HAP-1 (cell line): ENCODE data around the gene RASGRF1.
A peak's percentile ranks its signal among the peaks of the same experiment; 100 is the strongest.

Source experiments
- DNase-seq, 2 experiments: peaks; one replicate each; pipeline ENCODE4 v3.0.0-alpha.2; 2016 to 2020; ENCODE audit warnings: low spot score in 2 of 2
- H3K27me3 ChIP-seq: fragments of 250-450 bp; sonication (Bioruptor Pico); 2 replicates; pipeline ENCODE4 v1.5.1; 2020; ENCODE audit warnings: low read depth, mild to moderate bottlenecking, moderate library complexity
- H3K36me3 ChIP-seq: fragments of 250-450 bp; sonication (Bioruptor Pico); replicated peaks from 2 replicates; pipeline ENCODE4 v1.5.1; 2020; ENCODE audit warnings: mild to moderate bottlenecking
- H3K4me1 ChIP-seq: fragments of 250-450 bp; sonication (Bioruptor Pico); 2 replicates; pipeline ENCODE4 v1.5.1; 2020; ENCODE audit warnings: mild to moderate bottlenecking
- H3K4me3 ChIP-seq: fragments of 250-450 bp; sonication (Bioruptor Pico); 2 replicates; pipeline ENCODE4 v1.5.1; 2020; ENCODE audit warnings: mild to moderate bottlenecking, moderate library complexity
- H3K9me3 ChIP-seq: fragments of 250-450 bp; sonication (Bioruptor Pico); 2 replicates; pipeline ENCODE4 v1.5.1; 2020; ENCODE audit warnings: mild to moderate bottlenecking, moderate library complexity
- in situ Hi-C: fragments of 300-500 bp; cut with MboI; formaldehyde crosslinking; loops from 3 replicates; pipeline ENCODE4 v1.14.3; 2020; ENCODE audit warnings: low sequenced_read_pairs, inconsistent platforms, mixed read lengths

The RASGRF1 gene

GRCh38 chr15:79089890-79090486, 592 bp downstream of the RASGRF1 start:
- H3K9me3 ChIP-seq = no peaks in the 10 kb centered on the region
- H3K27me3 ChIP-seq = peaks cover 65% of the 10 kb centered on the region
- no peak overlapping the region for H3K4me3 ChIP-seq
- DNase-seq = peak in 1 of 2 experiments; percentile 5
- in situ Hi-C loops = no loop called here
- H3K4me1 ChIP-seq = no peaks in the 10 kb centered on the region
- H3K36me3 ChIP-seq = no peaks in the 10 kb centered on the region

DNA sequence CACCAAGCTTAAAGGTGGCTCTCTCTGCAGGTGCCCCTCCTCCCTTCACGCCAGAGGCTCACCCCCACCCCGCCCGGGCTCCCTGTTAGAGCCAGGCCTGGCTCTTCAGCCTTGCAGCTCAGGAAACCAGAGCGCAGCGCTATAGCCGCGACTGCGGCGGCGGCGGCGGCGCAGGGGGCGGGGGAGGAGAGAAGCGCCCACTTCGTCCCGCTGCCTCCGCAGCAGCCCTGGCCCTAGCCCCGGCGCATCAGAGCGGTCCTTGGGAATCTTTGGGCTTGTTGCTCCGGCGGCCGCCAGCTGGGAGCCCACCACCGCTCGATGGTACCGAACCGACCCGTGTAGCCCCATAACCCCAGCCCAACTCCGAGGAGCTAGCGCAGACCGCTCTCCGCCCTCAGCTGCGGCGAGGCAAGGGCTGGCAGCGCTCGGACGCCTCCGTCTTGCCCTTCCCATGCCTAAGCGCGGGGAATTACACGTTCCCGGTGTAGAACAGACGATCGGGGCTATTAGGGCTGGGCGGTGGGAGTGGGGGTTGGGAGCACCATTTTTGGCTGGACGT, 1.2 kb downstream of the RASGRF1 start:
- in situ Hi-C loops = no loop called here
- DNase-seq = peak in 1 of 2 experiments; percentile 8
- H3K4me3 ChIP-seq = no peak overlapping the region
- no peaks in the 10 kb centered on the region for H3K36me3 ChIP-seq
- no peaks in the 10 kb centered on the region for H3K4me1 ChIP-seq
- peaks cover 71% of the 10 kb centered on the region for H3K27me3 ChIP-seq
- no peaks in the 10 kb centered on the region for H3K9me3 ChIP-seq

DNA sequence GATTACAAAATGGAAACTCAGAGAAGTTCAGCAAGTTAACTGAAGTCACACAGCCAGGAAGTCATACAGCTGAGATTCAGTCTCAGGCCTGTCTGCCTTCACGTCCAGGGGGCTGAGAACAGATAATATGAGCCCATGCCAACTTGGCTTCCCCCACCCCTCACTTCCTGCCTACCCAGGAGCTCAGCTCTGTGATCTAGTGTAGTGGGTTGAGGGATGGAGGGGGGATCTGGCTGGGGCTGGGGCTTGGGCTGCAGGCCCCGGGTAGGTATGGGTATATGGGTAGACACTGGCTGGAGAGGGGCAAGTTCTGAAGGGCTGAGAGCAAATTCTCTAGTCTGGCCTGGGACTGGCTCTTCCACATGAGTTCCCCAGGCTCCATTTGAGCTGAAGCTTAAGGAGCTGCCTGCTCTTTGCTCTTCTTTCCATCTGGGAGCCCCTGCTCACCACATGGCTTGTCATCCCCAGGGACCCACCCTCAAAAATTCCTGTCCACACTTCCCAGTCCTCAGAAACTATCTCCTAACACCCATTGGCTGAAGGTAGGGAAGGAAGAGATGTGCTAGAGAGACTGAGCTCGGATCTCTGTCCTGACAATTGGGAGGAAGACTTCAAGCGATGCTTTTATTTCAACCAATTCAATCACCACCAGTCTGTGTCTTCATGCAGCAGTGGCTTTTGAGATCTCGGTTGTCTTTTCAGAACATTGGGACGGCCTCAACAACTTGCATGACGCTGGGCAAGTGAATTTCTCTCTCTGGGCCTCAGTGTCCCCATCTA, 2.0 kb downstream of the RASGRF1 start:
- peaks cover 76% of the 10 kb centered on the region for H3K27me3 ChIP-seq
- H3K4me1 ChIP-seq = no peaks in the 10 kb centered on the region
- in situ Hi-C loops = no loop called here
- no peak overlapping the region for H3K4me3 ChIP-seq
- DNase-seq = peak in 1 of 2 experiments; percentile 5
- no peaks in the 10 kb centered on the region for H3K9me3 ChIP-seq
- no peaks in the 10 kb centered on the region for H3K36me3 ChIP-seq

DNA sequence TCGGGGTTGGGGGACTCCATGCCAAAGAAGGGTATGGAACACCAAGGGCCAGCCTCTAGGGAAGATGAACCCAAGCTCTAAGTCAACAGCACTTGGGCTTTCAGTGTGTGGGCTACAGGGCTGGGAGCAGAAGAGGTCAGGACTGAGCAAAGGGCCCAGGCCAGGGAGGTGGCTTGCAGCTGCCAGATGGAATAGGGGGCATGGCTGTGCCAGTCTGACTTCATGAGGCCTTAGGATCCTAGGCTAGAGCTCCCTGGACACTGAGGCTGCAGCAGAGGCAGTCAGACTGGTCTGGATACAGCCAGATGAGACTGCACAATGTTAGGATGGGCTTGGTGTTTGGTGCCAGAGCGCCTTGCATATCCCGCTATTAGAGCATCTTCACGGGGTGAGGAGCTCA, 3.8 kb downstream of the RASGRF1 start:
- Histone ChIP-seq H3K27me3 (peaks cover 72% of the 10 kb centered on the region), H3K4me1 (no peaks in the 10 kb centered on the region), H3K4me3 (no peak overlapping the region), H3K36me3 (no peaks in the 10 kb centered on the region), H3K9me3 (no peaks in the 10 kb centered on the region)
- DNase-seq = peak in 1 of 2 experiments; percentile 7
- in situ Hi-C loops = no loop called here

DNA sequence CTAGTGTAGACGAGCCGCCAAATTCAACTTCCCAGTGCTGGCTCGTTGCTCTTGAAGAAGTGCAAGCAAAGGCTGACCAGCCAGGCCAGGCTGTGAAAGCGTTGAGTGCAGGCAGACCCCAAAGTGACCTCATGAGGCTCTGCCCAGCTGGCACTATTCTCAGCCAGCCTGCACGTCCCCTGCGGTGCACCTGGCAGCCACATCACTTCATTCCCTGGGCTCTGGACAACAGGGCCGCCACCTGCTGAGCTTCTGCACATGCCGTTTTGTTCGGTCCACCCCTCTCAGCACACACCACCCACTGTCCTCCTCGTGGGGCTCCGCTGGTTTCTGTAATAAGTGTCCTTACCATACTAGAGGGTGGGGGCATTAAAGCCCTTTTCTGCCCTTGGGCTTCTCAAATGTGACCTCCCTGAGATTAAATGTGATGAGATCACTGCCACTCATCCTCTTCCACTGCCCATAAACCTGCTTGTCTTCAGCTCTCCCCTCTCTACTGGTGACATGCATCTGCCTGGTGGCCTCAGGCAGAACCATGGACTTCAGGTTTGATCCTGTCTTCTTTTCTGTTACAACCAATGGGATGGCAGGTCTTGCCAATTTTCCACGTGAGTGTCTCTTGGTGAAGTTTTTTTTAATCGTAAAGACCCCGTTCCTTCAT, 6.1 kb downstream of the RASGRF1 start:
- no peak overlapping the region for H3K4me3 ChIP-seq
- H3K27me3 ChIP-seq = peaks cover 53% of the 10 kb centered on the region
- no peaks in the 10 kb centered on the region for H3K4me1 ChIP-seq
- no peaks in the 10 kb centered on the region for H3K9me3 ChIP-seq
- DNase-seq = no peak
- in situ Hi-C loops = no loop called here
- no peaks in the 10 kb centered on the region for H3K36me3 ChIP-seq

DNA sequence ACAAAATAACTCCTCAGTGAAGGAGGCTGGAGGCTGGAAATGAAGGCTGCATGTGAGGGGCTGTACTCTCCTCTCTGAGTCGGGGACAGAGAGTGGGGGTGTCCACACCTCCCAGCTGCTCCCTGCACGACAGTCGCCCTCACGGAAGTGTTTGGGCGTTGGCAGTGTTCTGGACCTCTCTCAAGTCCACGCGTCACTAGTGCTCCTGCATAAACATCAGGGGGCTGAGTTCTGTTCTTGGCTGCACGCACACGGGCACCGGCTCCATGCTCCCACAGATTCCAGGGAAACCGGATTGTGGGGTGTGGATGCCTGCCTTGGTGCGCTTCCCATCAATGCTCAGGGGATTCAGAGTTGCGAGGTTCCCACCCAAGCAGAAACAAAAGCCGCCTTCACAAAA, 7.4 kb downstream of the RASGRF1 start:
- Histone ChIP-seq H3K27me3 (peaks cover 40% of the 10 kb centered on the region), H3K4me1 (no peaks in the 10 kb centered on the region), H3K9me3 (no peaks in the 10 kb centered on the region), H3K36me3 (no peaks in the 10 kb centered on the region), H3K4me3 (no peak overlapping the region)
- no peak for DNase-seq
- in situ Hi-C loops = no loop called here

DNA sequence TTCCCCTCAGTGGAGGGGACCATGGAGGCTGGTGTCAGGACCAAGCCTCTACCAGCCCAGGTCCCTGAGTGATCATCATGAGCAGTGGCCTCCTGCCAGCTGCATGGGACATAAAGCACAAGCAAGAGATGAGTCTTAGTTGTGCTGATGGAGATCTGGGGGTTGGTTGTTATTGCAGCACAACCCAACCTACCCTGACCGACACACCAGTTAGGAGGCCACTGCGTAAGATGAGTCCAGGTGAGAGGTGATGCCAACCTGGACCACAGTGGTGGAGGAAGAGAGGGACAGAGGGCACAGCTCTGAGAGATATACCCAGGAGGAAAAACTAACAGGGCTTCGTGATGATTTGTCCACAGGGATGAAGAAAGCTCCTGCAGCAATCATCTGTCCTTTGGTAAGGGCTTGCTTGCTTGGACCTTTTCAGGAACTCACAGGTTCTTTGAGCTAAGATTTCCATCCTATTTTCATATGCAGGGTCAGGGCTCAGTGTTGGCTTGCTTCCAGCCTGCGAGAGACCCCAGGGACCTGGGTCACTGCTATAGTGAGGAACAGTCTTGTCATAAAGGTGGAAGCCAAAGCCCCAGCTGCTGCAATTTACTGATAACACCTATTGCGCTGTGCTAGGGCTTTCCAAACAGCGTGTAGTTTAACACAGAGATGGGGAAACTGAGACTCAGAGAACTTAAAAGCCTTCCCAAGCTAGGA, 8.1 kb downstream of the RASGRF1 start:
- H3K36me3 ChIP-seq = no peaks in the 10 kb centered on the region
- in situ Hi-C loops = no loop called here
- H3K9me3 ChIP-seq = no peaks in the 10 kb centered on the region
- no peak for DNase-seq
- H3K27me3 ChIP-seq = peaks cover 34% of the 10 kb centered on the region
- no peak overlapping the region for H3K4me3 ChIP-seq
- no peaks in the 10 kb centered on the region for H3K4me1 ChIP-seq

DNA sequence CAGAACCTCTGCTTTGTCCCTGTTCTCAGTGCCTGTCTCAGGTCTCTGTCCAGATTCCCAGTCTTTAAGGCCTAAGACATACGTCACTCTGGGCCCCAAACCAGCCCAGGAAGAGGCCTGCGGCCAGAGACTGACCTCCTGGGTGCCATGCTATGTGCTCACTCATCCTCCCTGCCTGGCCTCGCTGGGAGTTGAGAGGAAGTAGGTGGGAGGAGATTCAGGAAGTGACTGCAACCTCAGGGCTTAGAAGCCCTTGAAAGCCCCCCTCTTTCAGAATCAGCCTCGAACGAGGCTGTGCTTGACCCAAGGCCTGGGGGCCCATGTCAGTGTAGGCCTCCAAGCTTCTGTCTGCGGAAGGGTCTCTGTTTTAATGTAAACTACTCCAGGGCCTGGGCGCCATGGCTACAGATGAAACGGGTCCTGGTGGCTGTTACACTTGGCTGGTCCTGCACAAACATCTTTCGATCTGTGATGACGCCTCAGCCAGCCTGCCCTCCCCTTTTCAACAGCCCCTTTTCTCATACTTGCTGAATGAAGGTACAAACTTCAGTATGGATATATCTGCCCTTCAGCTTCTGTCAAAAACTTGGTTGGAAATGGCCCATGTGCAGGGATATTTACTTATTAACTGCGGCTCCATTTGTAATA, 11.7 kb downstream of the RASGRF1 start:
- H3K27me3 ChIP-seq = peaks cover 5% of the 10 kb centered on the region
- H3K9me3 ChIP-seq = no peaks in the 10 kb centered on the region
- DNase-seq = no peak
- no peak overlapping the region for H3K4me3 ChIP-seq
- H3K36me3 ChIP-seq = no peaks in the 10 kb centered on the region
- no peaks in the 10 kb centered on the region for H3K4me1 ChIP-seq
- in situ Hi-C loops = no loop called here

DNA sequence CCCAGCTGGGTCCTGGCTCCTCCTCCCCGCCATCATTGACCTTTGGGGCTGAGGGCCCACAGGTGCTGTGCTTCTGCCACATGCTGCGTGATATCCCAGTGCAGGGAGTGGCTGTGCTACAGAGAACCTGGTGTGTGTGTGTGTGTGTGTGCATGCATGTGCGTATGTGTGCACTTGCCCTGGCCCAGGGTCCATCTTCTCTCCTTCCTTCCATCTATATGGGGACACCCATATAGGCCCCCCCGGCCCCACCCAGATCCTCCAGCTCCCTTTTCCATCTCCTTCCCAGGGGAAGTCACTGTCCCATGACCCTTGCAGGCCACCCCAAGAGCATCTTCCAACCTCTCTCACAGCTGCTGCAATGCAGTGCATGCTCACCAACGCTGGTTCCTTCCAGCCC, 12.6 kb downstream of the RASGRF1 start:
- in situ Hi-C loops = no loop called here
- peaks cover 2% of the 10 kb centered on the region for H3K27me3 ChIP-seq
- no peaks in the 10 kb centered on the region for H3K36me3 ChIP-seq
- no peak overlapping the region for H3K4me3 ChIP-seq
- H3K9me3 ChIP-seq = no peaks in the 10 kb centered on the region
- DNase-seq = no peak
- H3K4me1 ChIP-seq = no peaks in the 10 kb centered on the region

DNA sequence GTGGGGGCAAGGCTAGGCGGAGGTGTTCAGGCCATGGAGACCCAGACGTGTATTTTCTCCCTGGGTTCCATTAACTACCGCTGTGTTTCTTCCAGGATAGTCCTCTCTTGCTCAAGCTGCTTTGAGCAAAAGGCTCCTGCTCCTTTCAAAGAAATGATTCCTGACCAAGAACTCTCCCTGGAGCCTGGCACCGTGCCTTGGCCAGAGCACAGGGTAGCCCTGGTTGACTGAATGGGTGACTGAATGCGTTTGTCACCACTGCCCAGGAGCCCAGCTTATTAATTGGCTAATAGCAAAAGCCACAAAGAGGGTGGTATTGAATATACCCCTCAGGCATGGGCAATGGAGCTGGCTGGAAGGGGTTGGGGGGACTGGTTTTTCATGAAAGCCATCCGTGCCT, 13.9 kb downstream of the RASGRF1 start:
- Histone ChIP-seq H3K27me3 (peaks cover 2% of the 10 kb centered on the region), H3K4me1 (no peaks in the 10 kb centered on the region), H3K36me3 (no peaks in the 10 kb centered on the region), H3K9me3 (no peaks in the 10 kb centered on the region), H3K4me3 (no peak overlapping the region)
- no peak for DNase-seq
- in situ Hi-C loops = no loop called here

DNA sequence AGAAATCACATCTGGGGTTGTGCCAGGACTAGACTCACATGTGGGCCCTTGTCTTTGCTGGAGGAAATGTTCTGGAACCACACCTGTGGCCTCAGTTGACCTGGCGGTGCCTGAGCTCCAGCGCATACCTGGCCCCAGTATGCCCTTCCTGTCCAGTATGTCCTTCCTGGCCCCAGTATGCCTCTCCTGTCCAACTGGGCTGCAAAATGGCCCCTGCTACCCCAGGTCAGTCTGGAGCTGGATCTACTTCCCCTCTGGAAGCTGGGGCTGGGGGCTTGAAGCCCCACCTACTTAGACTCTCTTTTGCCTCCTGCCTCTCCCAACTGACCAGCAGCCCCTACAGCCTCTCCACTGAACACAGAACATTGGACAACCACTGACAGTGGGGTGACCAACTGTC, 15.3 kb downstream of the RASGRF1 start:
- H3K9me3 ChIP-seq = no peaks in the 10 kb centered on the region
- peaks cover 3% of the 10 kb centered on the region for H3K27me3 ChIP-seq
- in situ Hi-C loops = no loop called here
- H3K4me1 ChIP-seq = no peaks in the 10 kb centered on the region
- H3K4me3 ChIP-seq = no peak overlapping the region
- no peaks in the 10 kb centered on the region for H3K36me3 ChIP-seq
- DNase-seq = no peak

- H3K36me3 ChIP-seq = no peaks in the 10 kb centered on the region
- peaks cover 3% of the 10 kb centered on the region for H3K27me3 ChIP-seq
- H3K9me3 ChIP-seq = no peaks in the 10 kb centered on the region
- DNase-seq = no peak
- H3K4me1 ChIP-seq = no peaks in the 10 kb centered on the region
- H3K4me3 ChIP-seq = no peak overlapping the region
- in situ Hi-C loops = no loop called here
Observed at GRCh38 chr15:79073336-79073735, 17.2 kb downstream of the RASGRF1 start.

DNA sequence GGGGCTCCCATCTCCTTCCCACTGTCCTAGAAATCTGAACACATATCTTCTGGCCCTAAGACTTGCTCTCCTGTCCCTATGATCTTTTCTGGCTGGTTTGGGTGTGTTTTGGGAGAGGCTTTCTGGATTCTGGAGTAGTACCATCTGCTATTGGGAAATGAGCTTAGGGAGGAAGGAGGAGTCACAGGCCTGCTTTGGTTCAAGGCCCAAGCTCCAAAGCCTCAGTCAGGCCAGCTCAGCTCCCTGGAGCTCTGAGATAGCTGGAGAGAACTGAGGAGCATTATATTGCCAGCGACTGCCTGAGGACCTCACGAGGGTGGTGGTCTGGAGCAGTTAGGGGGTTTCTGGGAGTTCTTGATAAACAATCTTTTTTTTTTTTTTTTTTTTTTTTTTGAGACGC, 18.7 kb downstream of the RASGRF1 start:
- in situ Hi-C loops = no loop called here
- no peak for DNase-seq
- H3K27me3 ChIP-seq = peaks cover 3% of the 10 kb centered on the region

More for the DNA sequence above, 18.7 kb downstream of the RASGRF1 start:
- H3K4me3 ChIP-seq = no peak overlapping the region
- H3K36me3 ChIP-seq = no peaks in the 10 kb centered on the region
- H3K4me1 ChIP-seq = no peaks in the 10 kb centered on the region
- no peaks in the 10 kb centered on the region for H3K9me3 ChIP-seq
